DND-41 (cell line): ENCODE measurements around the gene OSTC.

ENCODE experiments used
- CTCF ChIP-seq: IDR thresholded peaks from 2 replicates; pipeline ENCODE4 v1.5.1; 2012; ENCODE audit warnings: borderline replicate concordance, low read length, moderate library complexity, mild to moderate bottlenecking; ENCODE audit not compliant: poor library complexity, severe bottlenecking; ENCODE audit errors: extremely low read depth
- EZH2 ChIP-seq: IDR thresholded peaks from 3 replicates; pipeline ENCODE4 v1.6.1; 2012; ENCODE audit warnings: borderline replicate concordance, low read depth, mild to moderate bottlenecking, moderate library complexity, low read length, inconsistent platforms; ENCODE audit not compliant: severe bottlenecking

GRCh38 chr4:108690738-108691137, 40.3 kb downstream of the OSTC start:
- TF ChIP-seq CTCF (no peak), EZH2 (no peak)
